GM19193 (cell line): ENCODE measurements around the gene QRICH1.

Experiments
- POLR2A ChIP-seq: IDR thresholded peaks from 4 replicates; pipeline ENCODE4 v1.6.1; 2011; ENCODE audit not compliant: insufficient read depth, insufficient read length; ENCODE audit errors: extremely low read depth

Gene QRICH1

DNA sequence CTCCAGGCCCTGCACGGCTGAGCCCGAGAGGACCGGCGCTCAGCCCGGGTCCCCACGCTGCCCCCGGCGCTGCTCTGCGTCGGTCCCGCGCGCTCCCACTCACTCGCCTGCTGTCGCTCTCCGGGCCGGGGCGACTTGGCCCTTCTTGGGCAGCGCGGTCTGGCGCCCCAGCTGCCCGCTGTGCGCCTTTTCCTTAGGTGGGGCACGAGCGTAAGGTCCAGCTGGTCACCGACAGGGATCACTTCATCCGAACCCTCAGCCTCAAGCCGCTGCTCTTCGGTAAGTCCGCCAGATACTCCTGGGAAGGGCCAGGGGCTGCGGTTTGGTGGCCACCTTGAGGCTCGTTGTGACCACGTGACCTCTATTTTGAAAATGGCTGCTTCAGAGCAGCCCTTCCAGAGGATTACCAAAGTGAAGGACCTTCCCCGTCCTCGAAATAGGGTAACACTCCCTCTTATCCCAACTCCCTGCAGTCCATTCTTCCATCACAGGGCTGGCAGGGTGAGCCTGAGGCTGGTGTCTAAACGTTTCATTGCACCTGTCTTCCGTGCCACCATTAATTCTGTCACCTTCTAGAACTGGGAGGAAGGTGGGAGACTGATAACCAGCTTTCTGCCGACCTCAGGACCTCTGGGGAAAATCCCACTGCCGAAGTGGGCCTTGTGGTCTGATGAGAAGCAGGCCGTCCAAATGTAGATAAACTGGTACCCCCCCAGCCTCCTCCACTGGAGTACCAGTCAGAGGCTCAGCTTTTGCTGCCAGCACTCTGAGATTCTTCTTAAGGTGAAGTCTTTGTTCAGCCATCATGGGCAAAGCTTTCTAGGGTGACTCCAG, 103.0 kb downstream of the QRICH1 start:
- no peak for TF ChIP-seq POLR2A

- peak; percentile 52 for TF ChIP-seq POLR2A
Observed at GRCh38 chr3:48989796-48990635, 103.9 kb downstream of the QRICH1 start, which contains the start of gene P4HTM. P4HTM (plus strand) TSS chr3:48990241; CDS start chr3:48990257, 16 bp downstream.

DNA sequence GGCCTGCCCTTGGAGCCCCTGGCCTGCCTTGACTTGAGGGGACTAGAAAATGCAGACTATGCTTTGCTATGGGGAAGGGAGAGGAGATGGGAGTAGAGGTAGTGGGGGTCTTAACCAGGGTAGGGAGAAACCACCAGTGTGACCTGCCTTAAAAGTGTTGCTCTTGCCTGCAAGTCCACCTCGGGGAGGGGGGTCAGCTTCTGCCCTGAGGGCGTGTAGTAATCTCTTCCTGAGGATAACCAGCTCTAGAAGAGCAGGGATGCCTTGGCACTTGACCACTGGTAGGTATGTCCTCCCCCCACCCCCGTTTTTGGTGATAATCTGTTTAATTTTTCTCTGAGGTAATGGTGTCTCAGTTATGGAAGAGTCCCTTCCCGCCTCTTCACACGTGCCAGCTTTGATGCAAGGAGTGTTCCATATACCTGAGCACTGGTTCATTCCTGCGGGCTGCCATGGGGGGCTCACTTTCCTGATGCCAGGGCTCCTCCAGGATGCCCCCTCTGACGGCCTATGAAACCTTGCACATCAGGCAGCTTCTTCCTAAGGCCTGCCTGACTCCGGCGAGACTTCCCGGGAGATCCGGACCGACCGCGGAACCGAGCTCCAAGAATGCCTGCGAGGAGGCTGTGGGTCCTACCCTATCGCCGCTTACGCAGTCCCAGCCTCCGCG, 104.6 kb downstream of the QRICH1 start:
- TF ChIP-seq POLR2A, result no peak

GRCh38 chr3:48985831-48986376, 108.0 kb downstream of the QRICH1 start:
- TF ChIP-seq POLR2A, result no peak

GRCh38 chr3:48984663-48985062, 109.2 kb downstream of the QRICH1 start:
- TF ChIP-seq POLR2A, result no peak

GRCh38 chr3:48983096-48983495, 110.8 kb downstream of the QRICH1 start:
- no peak for TF ChIP-seq POLR2A

DNA sequence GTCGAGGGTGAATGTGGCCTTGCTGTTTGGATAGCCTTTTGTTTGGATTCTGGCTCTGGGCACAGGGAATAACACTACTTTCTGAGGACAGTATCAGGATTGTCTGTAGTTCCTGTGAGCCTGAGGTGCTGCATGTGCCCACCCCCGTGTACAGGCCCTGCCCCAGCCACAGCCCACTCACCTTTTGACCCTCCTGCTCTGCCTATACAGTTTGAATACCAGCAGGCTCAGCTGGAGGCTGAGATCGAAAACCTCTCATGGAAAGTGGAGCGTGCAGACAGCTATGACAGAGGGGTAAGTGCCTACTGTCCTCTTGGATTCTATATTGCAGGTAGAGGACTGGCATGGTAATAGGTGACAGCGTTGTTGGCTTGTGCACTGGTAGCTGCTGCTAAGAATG, 111.2 kb downstream of the QRICH1 start:
- no peak for TF ChIP-seq POLR2A

DNA sequence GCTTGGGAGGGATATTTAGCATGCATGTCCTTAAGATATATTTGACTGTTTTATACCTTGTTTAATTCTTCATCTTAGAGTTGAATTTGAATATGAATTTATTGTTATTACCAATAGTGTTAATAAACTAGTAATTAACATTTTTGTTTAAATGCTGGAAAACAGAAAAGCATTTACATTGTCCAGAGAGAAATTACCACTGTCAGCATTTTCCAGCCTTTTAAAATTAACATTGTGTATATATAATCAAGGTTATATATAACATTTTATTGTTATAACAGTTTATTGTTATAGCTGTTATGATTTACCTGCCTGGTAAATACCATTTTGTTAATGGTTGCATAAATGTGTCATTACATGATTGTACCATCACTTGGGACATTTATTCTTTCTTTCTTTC, 111.9 kb downstream of the QRICH1 start:
- no peak for TF ChIP-seq POLR2A

DNA sequence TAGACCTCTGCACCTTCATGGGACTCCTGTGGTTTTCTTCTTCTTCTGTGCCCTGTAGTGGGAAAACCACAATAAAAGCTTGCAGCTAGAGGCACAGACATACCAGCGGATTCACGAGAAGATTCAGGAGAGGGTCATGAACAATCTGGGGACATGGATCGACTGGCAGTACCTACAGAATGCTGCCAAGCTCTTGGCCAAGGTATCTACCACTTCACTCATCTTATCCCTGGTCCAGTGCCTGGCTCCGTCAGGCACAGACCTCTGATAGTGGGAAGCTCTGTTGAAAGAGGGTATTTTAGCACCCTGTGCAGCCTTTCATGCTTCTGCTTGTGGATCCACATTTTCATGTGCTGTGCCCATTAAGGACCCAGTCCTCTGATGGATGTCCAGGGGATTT, 113.6 kb downstream of the QRICH1 start:
- TF ChIP-seq POLR2A, result no peak
